ENCODE data around the gene NBDY. TPM values are rescaled to one million over a fixed set of nuclear protein-coding genes. Genes with fewer than 3 reads are reported as not detected.

NBDY gene
- polyA plus RNA-seq, 2 of the 4 experiments (the other 2 are of a cell fraction): 48.0 to 64.8 TPM

- TF ChIP-seq HES2 (IDR thresholded peaks at IDR 0.05) (no peak), ZNF302 (CRISPR knock-in tag; IDR thresholded peaks at IDR 0.05) (no peak), KDM1A (IDR thresholded peaks at IDR 0.05; ENCODE audit: low read depth) (no peak), POLR2AphosphoS2 (conservative IDR thresholded peaks at IDR 0.05; ENCODE audit: low read length) (no peak), FOXS1 (CRISPR knock-in tag; IDR thresholded peaks at IDR 0.05) (no peak), KDM5A (IDR thresholded peaks at IDR 0.05) (no peak), BHLHE40 (IDR thresholded peaks at IDR 0.05; ENCODE audit: low read depth, low read length) (no peak), CHD4 (IDR thresholded peaks at IDR 0.05; ENCODE audit: borderline replicate concordance) (no peak)
These were observed 56.4 kb downstream of the NBDY start (continued) for GRCh38 chrX:56785442-56785841.

- no peak for FAIRE-seq
- WGBS (ENCODE audit: missing lambda C conversion rate): 94% methylated on average over 8 of the region's 9 CpGs
- DNase-seq (ENCODE audit: low read depth in 1 of 2, low spot score in 1 of 2): no peak
- Histone ChIP-seq H3K4me3 (no peak overlapping the region), H3K9me3 (no peaks in the 10 kb centered on the region), H3K4me1 (no peaks in the 10 kb centered on the region), H3K4me2 (no peak overlapping the region), H3K27ac (no peak overlapping the region)
- no peak for ATAC-seq
- ChIA-PET CTCF (interaction anchor here (1.5 kb wide), 1 partner anchor 191 kb away, joined by 3 read pairs; no protein-coding TSS in a partner anchor), POLR2A (no interaction called here)
- TF ChIP-seq SMC3 (IDR thresholded peaks at IDR 0.05) (no peak), PBX3 (IDR thresholded peaks at IDR 0.05) (no peak), HES2 (IDR thresholded peaks at IDR 0.05) (no peak), BCL3 (IDR thresholded peaks at IDR 0.05) (no peak), REST (IDR thresholded peaks at IDR 0.05) (no peak), RFX5 (IDR thresholded peaks at IDR 0.05) (no peak), HEYL (CRISPR knock-in tag; IDR thresholded peaks at IDR 0.05) (no peak), ATOH8 (CRISPR knock-in tag; IDR thresholded peaks at IDR 0.05; ENCODE audit: low read depth) (no peak), MAX (IDR thresholded peaks at IDR 0.05) (no peak), ZC3H11A (IDR thresholded peaks at IDR 0.05) (no peak), GATA3 (IDR thresholded peaks at IDR 0.05; ENCODE audit: borderline replicate concordance) (no peak)
These were observed 58.1 kb downstream of the NBDY start for GRCh38 chrX:56786889-56787733.
